Measurements from ENCODE around the gene PBX1. TPM values are rescaled to one million over a fixed set of nuclear protein-coding genes. Genes with fewer than 3 reads are reported as not detected.
A peak's percentile ranks its signal among the peaks of the same experiment; 100 is the strongest.

Gene PBX1
- total RNA-seq, 3 donors from 2014 or later (not counting 1 experiment from before 2014, with no cell fraction given): 0.54 to 3.5 (median 1.4) TPM

DNA sequence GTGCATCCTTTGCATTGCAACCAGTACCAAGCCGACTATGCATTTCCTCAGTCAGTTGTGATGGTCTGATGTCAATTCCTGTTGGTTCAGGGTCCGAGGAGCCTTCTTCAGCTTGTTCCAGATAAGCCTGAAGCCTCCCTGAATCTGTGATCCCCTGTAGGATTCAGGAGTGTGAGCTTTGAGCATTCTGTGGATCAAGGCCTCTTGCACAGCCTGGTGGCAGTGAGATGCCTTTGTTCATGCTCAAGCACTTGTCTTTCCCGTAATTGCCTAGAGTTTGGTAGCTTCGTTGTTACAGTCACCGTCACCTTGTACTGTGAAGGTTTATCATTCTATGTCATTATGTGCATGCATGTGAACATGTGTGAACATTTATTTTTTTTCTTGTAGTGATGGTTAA lies 103.5 kb downstream of the PBX1 start:
- Histone ChIP-seq H3K4me1 (ENCODE audit: control insufficient read depth, insufficient read depth, low read length) (peaks cover 25% of the 10 kb centered on the region), H3K36me3 (ENCODE audit: control insufficient read depth, insufficient read depth, low read length) (no peaks in the 10 kb centered on the region), H3K27me3 (ENCODE audit: control insufficient read depth, insufficient read depth, low read length) (peaks cover 14% of the 10 kb centered on the region), H3K9me3 (ENCODE audit: control insufficient read depth, insufficient read depth, low read length) (no peaks in the 10 kb centered on the region), H3K27ac (ENCODE audit: low read length) (no peak overlapping the region), H3K4me3 (ENCODE audit: low read length) (no peak overlapping the region)
- no peak for DNase-seq
- peaks cover 42% of the 10 kb centered on the region in 2 donors for H3K4me1 Mint-ChIP-seq
- H3K9me3 Mint-ChIP-seq: no peaks in the 10 kb centered on the region
- H3K27me3 Mint-ChIP-seq (ENCODE audit: low read depth in 2 of 2): peaks cover 29 to 47% of the 10 kb centered on the region in 2 donors
- TF ChIP-seq, protein P1, sequence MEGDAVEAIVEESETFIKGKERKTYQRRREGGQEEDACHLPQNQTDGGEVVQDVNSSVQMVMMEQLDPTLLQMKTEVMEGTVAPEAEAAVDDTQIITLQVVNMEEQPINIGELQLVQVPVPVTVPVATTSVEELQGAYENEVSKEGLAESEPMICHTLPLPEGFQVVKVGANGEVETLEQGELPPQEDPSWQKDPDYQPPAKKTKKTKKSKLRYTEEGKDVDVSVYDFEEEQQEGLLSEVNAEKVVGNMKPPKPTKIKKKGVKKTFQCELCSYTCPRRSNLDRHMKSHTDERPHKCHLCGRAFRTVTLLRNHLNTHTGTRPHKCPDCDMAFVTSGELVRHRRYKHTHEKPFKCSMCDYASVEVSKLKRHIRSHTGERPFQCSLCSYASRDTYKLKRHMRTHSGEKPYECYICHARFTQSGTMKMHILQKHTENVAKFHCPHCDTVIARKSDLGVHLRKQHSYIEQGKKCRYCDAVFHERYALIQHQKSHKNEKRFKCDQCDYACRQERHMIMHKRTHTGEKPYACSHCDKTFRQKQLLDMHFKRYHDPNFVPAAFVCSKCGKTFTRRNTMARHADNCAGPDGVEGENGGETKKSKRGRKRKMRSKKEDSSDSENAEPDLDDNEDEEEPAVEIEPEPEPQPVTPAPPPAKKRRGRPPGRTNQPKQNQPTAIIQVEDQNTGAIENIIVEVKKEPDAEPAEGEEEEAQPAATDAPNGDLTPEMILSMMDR (IDR thresholded peaks at IDR 0.05): no peak
- H3K27ac Mint-ChIP-seq: no peak overlapping the region
- H3K36me3 Mint-ChIP-seq: no peaks in the 10 kb centered on the region
- ATAC-seq: no peak
- WGBS (ENCODE audit: insufficient coverage): 87% methylated on average over 5 of the region's 5 CpGs
- no peak overlapping the region for H3K4me3 Mint-ChIP-seq
- intact Hi-C loops (cut with micrococcal nuclease): no loop called here

DNA sequence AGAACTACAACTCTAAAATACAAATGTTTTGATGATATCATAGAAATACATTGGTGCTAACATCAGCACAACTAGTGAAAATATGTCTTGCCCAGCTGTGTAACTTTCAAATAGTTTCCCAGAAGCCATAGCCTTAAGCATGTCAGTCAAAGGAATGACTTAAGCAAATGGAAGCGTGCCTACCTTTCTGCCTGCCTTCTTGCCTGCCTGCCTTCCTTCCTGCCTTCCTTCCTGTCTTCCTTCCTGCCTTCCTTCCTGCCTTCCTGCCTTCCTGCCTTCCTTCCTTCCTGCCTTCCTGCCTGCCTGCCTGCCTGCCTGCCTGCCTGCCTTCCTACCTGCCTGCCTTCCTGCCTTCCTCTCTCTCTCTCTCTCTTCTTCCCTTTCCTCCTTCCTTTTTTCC lies 104.0 kb downstream of the PBX1 start:
- H3K27me3 ChIP-seq (ENCODE audit: control insufficient read depth, insufficient read depth, low read length): peaks cover 17% of the 10 kb centered on the region
- DNase-seq: no peak
- intact Hi-C loops (cut with micrococcal nuclease): no loop called here
- H3K4me1 ChIP-seq (ENCODE audit: control insufficient read depth, insufficient read depth, low read length): peaks cover 25% of the 10 kb centered on the region
- H3K27me3 Mint-ChIP-seq (ENCODE audit: low read depth in 2 of 2): peaks cover 29 to 47% of the 10 kb centered on the region in 2 donors
- H3K9me3 Mint-ChIP-seq: no peaks in the 10 kb centered on the region
- H3K36me3 Mint-ChIP-seq: no peaks in the 10 kb centered on the region
- H3K4me3 Mint-ChIP-seq: no peak overlapping the region
- no peaks in the 10 kb centered on the region for H3K9me3 ChIP-seq (ENCODE audit: control insufficient read depth, insufficient read depth, low read length)
- ATAC-seq: no peak
- H3K4me1 Mint-ChIP-seq: peaks cover 42% of the 10 kb centered on the region in 2 donors
- H3K27ac Mint-ChIP-seq: no peak overlapping the region
- TF ChIP-seq, protein P1 (IDR thresholded peaks at IDR 0.05): no peak
- H3K4me3 ChIP-seq (ENCODE audit: low read length): no peak overlapping the region
- 94% methylated on average over 1 of the region's 1 CpG for WGBS (ENCODE audit: insufficient coverage)
- no peak overlapping the region for H3K27ac ChIP-seq (ENCODE audit: low read length)
- no peaks in the 10 kb centered on the region for H3K36me3 ChIP-seq (ENCODE audit: control insufficient read depth, insufficient read depth, low read length)

DNA sequence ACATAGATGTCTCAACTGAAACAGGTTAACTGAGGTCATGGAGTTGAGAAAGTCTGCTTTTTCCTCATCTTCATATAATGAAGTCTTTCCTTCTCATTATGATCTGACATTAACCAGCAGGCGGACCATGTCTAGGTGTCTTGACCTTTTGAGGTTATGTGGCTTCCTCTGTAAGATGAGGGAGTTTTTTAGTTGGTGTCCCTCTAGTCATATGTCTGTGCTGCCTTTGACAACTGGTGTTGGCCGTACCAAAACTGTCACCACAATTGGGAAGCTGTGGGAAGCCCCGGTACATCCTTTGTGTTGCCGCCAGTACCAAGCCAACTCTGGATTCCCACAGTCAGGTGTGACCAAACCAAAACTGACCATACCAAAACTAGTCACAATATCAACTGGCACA lies 105.1 kb downstream of the PBX1 start:
- Histone ChIP-seq H3K4me1 (ENCODE audit: control insufficient read depth, insufficient read depth, low read length) (peaks cover 25% of the 10 kb centered on the region), H3K36me3 (ENCODE audit: control insufficient read depth, insufficient read depth, low read length) (no peaks in the 10 kb centered on the region), H3K4me3 (ENCODE audit: low read length) (no peak overlapping the region), H3K27me3 (ENCODE audit: control insufficient read depth, insufficient read depth, low read length) (peaks cover 11% of the 10 kb centered on the region), H3K27ac (ENCODE audit: low read length) (no peak overlapping the region), H3K9me3 (ENCODE audit: control insufficient read depth, insufficient read depth, low read length) (peaks cover 5% of the 10 kb centered on the region)
- TF ChIP-seq, protein P1 (IDR thresholded peaks at IDR 0.05): no peak
- Mint-ChIP-seq H3K4me1 (peaks cover 40 to 41% of the 10 kb centered on the region in 2 donors), H3K9me3 (no peaks in the 10 kb centered on the region), H3K4me3 (no peak overlapping the region), H3K36me3 (no peaks in the 10 kb centered on the region), H3K27ac (peak overlapping the region in 1 of 2 donors; percentile 29), H3K27me3 (ENCODE audit: low read depth in 2 of 2) (peaks cover 34 to 56% of the 10 kb centered on the region in 2 donors)
- ATAC-seq (peak in 2 of 3 donors; percentile 40 to 59), DNase-seq (peak in 1 of 2 donors; percentile 4)
- WGBS (ENCODE audit: insufficient coverage): 50% methylated on average over 3 of the region's 4 CpGs
- intact Hi-C loops (cut with micrococcal nuclease): no loop called here

DNA sequence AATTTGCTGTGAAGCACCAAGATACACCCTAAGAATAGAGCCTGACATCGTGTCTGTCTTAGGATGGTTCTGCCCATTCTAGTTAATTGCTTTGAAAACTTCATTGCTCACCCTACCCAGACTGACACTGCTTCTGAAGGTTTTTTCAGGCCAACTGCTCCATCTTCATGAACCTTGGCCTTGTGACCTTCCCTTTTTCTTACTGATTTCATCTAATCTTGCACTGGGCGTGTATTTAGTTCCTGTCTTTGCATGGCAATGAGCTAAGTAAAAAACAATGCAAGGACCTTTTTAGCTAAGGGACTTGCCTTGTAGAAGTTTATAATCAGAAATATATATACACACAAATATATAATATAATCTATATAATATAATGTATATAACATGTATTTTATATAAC lies 108.0 kb downstream of the PBX1 start:
- Mint-ChIP-seq H3K27me3 (ENCODE audit: low read depth in 2 of 2) (peaks cover 45 to 74% of the 10 kb centered on the region in 2 donors), H3K9me3 (peaks cover 2 to 3% of the 10 kb centered on the region in 2 donors), H3K27ac (no peak overlapping the region), H3K4me1 (peaks cover 19% of the 10 kb centered on the region in 2 donors), H3K4me3 (no peak overlapping the region), H3K36me3 (no peaks in the 10 kb centered on the region)
- 93% methylated on average over 1 of the region's 2 CpGs for WGBS (ENCODE audit: insufficient coverage)
- Histone ChIP-seq H3K27me3 (ENCODE audit: control insufficient read depth, insufficient read depth, low read length) (peaks cover 5% of the 10 kb centered on the region), H3K9me3 (ENCODE audit: control insufficient read depth, insufficient read depth, low read length) (peaks cover 14% of the 10 kb centered on the region), H3K27ac (ENCODE audit: low read length) (no peak overlapping the region), H3K36me3 (ENCODE audit: control insufficient read depth, insufficient read depth, low read length) (no peaks in the 10 kb centered on the region), H3K4me1 (ENCODE audit: control insufficient read depth, insufficient read depth, low read length) (peaks cover 6% of the 10 kb centered on the region), H3K4me3 (ENCODE audit: low read length) (no peak overlapping the region)
- ATAC-seq (no peak), DNase-seq (no peak)
- intact Hi-C loops (cut with micrococcal nuclease): no loop called here
- TF ChIP-seq, protein P1 (IDR thresholded peaks at IDR 0.05): no peak
